Measurements from ENCODE around the gene SLC4A5.

Gene SLC4A5

GRCh38 chr2:74391209-74391579, 48.0 kb upstream of the SLC4A5 start:
- Histone ChIP-seq H3K27ac (ENCODE audit: low read depth, low read length) (no peak overlapping the region), H3K4me3 (ENCODE audit: low read length) (peak overlapping the region; percentile 86), H4K20me1 (ENCODE audit: control insufficient read depth, insufficient read depth, low read depth, low read length) (no peaks in the 10 kb centered on the region), H3K36me3 (ENCODE audit: control insufficient read depth, low read length) (no peaks in the 10 kb centered on the region), H3K9me2 (replicated peaks; ENCODE audit: control insufficient read depth, low read length) (no peaks in the 10 kb centered on the region), H3K4me2 (ENCODE audit: low read length) (peak overlapping the region; percentile 96), H3K27me3 (ENCODE audit: control insufficient read depth, low read length) (no peaks in the 10 kb centered on the region), H3F3A (ENCODE audit: control insufficient read depth, insufficient read depth) (no peaks in the 10 kb centered on the region), H3K79me2 (ENCODE audit: control insufficient read depth, low read length) (peaks cover 54% of the 10 kb centered on the region), H3K9me3 (ENCODE audit: control insufficient read depth, insufficient read depth, low read length) (no peaks in the 10 kb centered on the region), H3K4me1 (ENCODE audit: control insufficient read depth, low read length) (peaks cover 21% of the 10 kb centered on the region)
- TF ChIP-seq CTCF (IDR thresholded peaks at IDR 0.05; ENCODE audit: low read depth, low read length, poor library complexity, severe bottlenecking) (no peak), EZH2phosphoT487 (IDR thresholded peaks at IDR 0.05; ENCODE audit: borderline replicate concordance, low read length) (no peak)

GRCh38 chr2:74390606-74391005, 47.4 kb upstream of the SLC4A5 start:
- Histone ChIP-seq H3K4me2 (ENCODE audit: low read length) (peak overlapping the region; percentile 96), H3K4me3 (ENCODE audit: low read length) (peak overlapping the region; percentile 86), H3K4me1 (ENCODE audit: control insufficient read depth, low read length) (peaks cover 21% of the 10 kb centered on the region), H3K27me3 (ENCODE audit: control insufficient read depth, low read length) (no peaks in the 10 kb centered on the region), H3K36me3 (ENCODE audit: control insufficient read depth, low read length) (peaks cover under 1% of the 10 kb centered on the region), H3K9me3 (ENCODE audit: control insufficient read depth, insufficient read depth, low read length) (no peaks in the 10 kb centered on the region), H3F3A (ENCODE audit: control insufficient read depth, insufficient read depth) (no peaks in the 10 kb centered on the region; the same call in 1 of the 2 replicates), H3K79me2 (ENCODE audit: control insufficient read depth, low read length) (peaks cover 60% of the 10 kb centered on the region), H4K20me1 (ENCODE audit: control insufficient read depth, insufficient read depth, low read depth, low read length) (no peaks in the 10 kb centered on the region), H3K9me2 (replicated peaks; ENCODE audit: control insufficient read depth, low read length) (no peaks in the 10 kb centered on the region), H3K27ac (ENCODE audit: low read depth, low read length) (no peak overlapping the region)
- TF ChIP-seq CTCF (IDR thresholded peaks at IDR 0.05; ENCODE audit: low read depth, low read length, poor library complexity, severe bottlenecking) (no peak), EZH2phosphoT487 (IDR thresholded peaks at IDR 0.05; ENCODE audit: borderline replicate concordance, low read length) (no peak)

- Histone ChIP-seq H3K27ac (ENCODE audit: low read depth, low read length) (no peak overlapping the region), H3K36me3 (ENCODE audit: control insufficient read depth, low read length) (peaks cover 19% of the 10 kb centered on the region), H3F3A (ENCODE audit: control insufficient read depth, insufficient read depth) (no peaks in the 10 kb centered on the region; the same call in 1 of the 2 replicates), H3K4me1 (ENCODE audit: control insufficient read depth, low read length) (peaks cover 19% of the 10 kb centered on the region), H3K27me3 (ENCODE audit: control insufficient read depth, low read length) (no peaks in the 10 kb centered on the region), H4K20me1 (ENCODE audit: control insufficient read depth, insufficient read depth, low read depth, low read length) (no peaks in the 10 kb centered on the region), H3K4me3 (ENCODE audit: low read length) (no peak overlapping the region), H3K79me2 (ENCODE audit: control insufficient read depth, low read length) (peaks cover 83% of the 10 kb centered on the region), H3K4me2 (ENCODE audit: low read length) (no peak overlapping the region), H3K9me3 (ENCODE audit: control insufficient read depth, insufficient read depth, low read length) (no peaks in the 10 kb centered on the region), H3K9me2 (replicated peaks; ENCODE audit: control insufficient read depth, low read length) (no peaks in the 10 kb centered on the region)
- TF ChIP-seq CTCF (IDR thresholded peaks at IDR 0.05; ENCODE audit: low read depth, low read length, poor library complexity, severe bottlenecking) (no peak), EZH2phosphoT487 (IDR thresholded peaks at IDR 0.05; ENCODE audit: borderline replicate concordance, low read length) (no peak)
Measured at GRCh38 chr2:74387346-74387745, 44.1 kb upstream of the SLC4A5 start.

Measured in DOHH2 (cell line).